Astrocyte of the cerebellum (primary cell): ENCODE measurements around the gene HMGA1.

Experiments
- DNase-seq: peaks from one replicate; pipeline ENCODE4 v3.0.0-alpha.2; 2011; ENCODE audit warnings: low read depth
- H3K4me3 ChIP-seq: 2 replicates; pipeline ENCODE4 v1.5.1; 2011; ENCODE audit warnings: mild to moderate bottlenecking, low read depth, low read length, moderate library complexity
- in situ Hi-C: cut with HindIII; loops from 2 replicates; pipeline ENCODE4 v1.10.0; 2017; ENCODE audit warnings: low sequenced_read_pairs
- TF ChIP-seq, protein P1 (sequence below): IDR thresholded peaks from 2 replicates; pipeline ENCODE4 v1.5.1; 2012; ENCODE audit warnings: low read length, low read depth, moderate library complexity, mild to moderate bottlenecking; ENCODE audit errors: missing control alignments

The HMGA1 gene

DNA sequence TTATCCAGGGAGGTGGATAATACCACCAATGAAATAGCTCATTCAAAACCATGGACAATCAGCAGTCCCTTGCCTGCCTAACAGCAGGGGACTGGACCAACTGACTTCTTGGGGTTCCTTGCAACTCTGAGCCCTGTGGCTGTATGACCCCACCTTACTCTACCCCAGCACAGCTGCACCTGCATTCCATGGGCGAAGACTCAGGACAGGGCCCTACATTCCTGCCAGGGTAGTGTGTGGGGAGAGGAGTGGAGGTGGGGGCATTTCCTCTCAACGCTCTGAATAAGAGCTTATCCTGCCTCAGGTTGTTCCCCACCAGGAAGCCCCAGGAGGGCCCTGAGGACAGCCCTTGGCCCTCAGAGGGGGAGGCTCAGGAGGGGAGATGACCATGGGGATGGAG lies 30.8 kb upstream of the HMGA1 start:
- in situ Hi-C loops = no loop called here
- no peak overlapping the region for H3K4me3 ChIP-seq
- DNase-seq = no peak
- TF ChIP-seq, protein P1, sequence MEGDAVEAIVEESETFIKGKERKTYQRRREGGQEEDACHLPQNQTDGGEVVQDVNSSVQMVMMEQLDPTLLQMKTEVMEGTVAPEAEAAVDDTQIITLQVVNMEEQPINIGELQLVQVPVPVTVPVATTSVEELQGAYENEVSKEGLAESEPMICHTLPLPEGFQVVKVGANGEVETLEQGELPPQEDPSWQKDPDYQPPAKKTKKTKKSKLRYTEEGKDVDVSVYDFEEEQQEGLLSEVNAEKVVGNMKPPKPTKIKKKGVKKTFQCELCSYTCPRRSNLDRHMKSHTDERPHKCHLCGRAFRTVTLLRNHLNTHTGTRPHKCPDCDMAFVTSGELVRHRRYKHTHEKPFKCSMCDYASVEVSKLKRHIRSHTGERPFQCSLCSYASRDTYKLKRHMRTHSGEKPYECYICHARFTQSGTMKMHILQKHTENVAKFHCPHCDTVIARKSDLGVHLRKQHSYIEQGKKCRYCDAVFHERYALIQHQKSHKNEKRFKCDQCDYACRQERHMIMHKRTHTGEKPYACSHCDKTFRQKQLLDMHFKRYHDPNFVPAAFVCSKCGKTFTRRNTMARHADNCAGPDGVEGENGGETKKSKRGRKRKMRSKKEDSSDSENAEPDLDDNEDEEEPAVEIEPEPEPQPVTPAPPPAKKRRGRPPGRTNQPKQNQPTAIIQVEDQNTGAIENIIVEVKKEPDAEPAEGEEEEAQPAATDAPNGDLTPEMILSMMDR = no peak

DNA sequence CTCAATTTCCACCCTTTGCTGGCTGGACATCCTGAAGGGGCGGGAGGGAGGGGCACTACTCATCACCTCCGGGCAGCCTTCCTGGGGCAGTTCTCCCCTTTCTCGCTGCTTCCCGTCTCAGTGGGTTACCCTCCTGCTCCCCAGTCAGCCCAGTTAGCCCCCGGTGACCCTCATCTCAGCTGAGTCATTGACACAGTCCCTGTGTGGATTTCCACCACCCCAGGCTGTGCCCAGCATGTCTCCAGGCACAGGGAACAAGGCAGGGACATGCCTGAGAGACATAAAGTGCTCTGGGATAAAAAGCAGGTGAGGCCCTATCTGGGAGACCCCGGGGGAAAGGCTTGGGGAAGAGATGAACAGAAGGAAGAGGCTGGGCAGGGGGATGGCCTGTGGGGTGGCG lies 29.9 kb upstream of the HMGA1 start:
- no peak for DNase-seq
- in situ Hi-C loops = no loop called here
- no peak overlapping the region for H3K4me3 ChIP-seq
- TF ChIP-seq, protein P1 = no peak

DNA sequence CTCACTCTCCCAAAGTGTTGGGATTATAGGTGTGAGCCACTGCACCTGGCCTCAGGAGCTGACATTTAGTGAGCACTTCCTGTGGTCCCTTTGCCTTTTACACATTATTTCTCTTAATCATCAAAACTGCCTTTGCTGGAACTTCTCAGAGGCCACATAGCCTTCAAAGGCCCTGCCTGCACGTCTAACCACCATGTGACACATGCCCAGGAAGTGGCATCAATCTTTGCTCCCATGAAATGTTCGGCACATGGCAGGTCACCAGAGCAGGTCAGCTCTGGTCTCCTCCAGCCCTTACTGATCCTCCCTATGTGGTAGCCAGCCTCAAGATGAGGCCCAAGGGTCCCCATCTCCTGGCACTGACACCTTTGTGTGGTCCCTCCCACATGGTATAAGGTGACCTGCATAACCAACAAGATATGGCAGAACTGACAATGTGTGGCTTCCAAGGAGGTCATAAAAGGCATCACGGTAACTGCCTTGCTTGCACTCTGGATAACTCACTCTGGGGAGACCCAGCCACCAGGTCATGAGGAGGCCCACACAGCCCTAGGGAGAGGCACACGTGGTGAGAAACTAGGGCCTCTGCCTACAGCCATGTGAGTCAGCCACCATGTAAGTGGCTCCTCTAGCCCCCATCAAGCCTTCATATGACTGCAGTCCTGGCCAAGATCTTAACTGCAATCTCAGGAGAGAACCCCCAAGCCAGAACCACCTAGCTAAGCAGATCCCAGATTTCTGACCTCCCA lies 28.8 kb upstream of the HMGA1 start:
- H3K4me3 ChIP-seq = no peak overlapping the region
- in situ Hi-C loops = no loop called here
- TF ChIP-seq, protein P1 = no peak
- no peak for DNase-seq

DNA sequence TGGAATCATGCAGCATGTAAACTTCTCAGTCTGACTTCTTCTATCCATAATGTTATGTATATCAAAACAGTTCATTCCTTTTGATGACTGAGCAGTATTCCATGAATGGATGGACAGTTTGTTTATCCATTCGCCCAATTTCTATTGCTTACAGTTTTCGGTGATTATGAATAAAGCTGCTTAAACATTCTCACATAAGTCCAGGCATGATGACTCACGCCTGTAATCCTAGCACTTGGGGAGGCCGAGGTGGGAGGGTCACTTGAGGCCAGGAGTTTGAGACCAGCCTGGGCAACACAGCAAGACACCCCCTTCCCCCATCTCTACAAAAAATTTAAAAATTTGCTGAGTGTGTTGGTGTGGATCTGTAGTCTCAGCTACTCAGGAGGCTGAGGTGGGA lies 22.9 kb upstream of the HMGA1 start:
- no peak for DNase-seq
- in situ Hi-C loops = no loop called here
- H3K4me3 ChIP-seq = no peak overlapping the region
- TF ChIP-seq, protein P1 = no peak

DNA sequence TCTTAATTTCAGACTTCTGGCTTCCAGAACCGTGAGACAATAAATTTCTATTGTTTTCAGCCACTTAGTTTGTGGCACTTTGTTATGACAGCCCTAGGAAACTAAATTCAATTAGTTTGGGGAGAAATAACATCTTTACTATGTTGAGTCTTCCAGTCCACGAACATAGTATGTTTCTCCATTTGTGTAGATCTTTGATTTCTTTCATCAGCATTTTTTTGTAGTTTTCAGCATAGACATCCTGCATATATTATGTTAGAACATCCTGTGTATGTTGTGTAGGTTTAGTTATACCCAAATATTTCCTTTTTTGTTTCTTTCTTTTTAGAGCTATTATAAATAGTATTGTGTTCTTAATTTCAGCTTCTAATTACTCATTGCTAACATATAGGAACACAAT lies 18.0 kb upstream of the HMGA1 start:
- in situ Hi-C loops = no loop called here
- TF ChIP-seq, protein P1 = no peak
- DNase-seq = no peak
- no peak overlapping the region for H3K4me3 ChIP-seq

DNA sequence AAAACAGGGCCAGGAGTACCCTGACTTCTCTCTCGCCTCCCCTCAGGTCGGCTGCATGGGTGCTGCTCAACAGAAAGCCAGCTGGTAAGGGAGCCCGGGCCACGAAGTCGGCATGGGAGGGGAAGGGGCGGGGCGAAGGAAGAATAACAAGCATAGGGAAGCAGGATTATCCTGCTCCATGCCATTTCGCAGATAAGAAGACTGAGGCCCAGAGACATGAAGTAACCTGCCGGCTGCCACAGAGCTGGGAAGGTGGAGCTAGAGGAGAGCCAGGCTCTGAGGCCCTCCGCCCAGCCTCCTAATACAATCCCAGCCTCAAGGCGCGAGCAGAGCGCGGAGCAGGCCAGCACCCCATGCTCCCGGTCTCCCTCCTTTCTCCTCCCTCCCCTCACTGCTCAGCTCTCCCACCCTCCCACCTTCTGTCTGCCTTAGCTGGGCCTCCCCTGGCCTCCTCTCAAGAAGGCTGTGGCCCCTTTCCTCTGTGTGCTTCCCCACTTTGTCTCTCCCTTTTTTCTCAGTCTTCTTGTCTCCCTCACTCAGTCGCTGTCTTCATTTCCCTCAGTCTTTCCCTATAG lies 13.2 kb upstream of the HMGA1 start:
- TF ChIP-seq, protein P1 = no peak
- no peak for DNase-seq
- peak overlapping the region; percentile 27 for H3K4me3 ChIP-seq
- in situ Hi-C loops = no loop called here
